ENCODE measurements around the gene GSN. TPM values are rescaled to one million over a fixed set of nuclear protein-coding genes. Genes with fewer than 3 reads are reported as not detected.

Gene GSN
- total RNA-seq, 3 donors from 2014 or later, result 1,290 to 13,922 (median 1,437) TPM

- intact Hi-C loops (cut with DNase I; ENCODE audit: low total_unique reads), result no loop called here
- Histone ChIP-seq H3K9me3 (no peaks in the 10 kb centered on the region), H3K27me3 (no peaks in the 10 kb centered on the region), H3K36me3 (peaks cover under 1% of the 10 kb centered on the region), H3K4me1 (peaks cover 4 to 13% of the 10 kb centered on the region in 2 donors), H3K4me3 (no peak overlapping the region), H3K27ac (peak overlapping the region; percentile 66 to 73)
- TF ChIP-seq, protein P1, sequence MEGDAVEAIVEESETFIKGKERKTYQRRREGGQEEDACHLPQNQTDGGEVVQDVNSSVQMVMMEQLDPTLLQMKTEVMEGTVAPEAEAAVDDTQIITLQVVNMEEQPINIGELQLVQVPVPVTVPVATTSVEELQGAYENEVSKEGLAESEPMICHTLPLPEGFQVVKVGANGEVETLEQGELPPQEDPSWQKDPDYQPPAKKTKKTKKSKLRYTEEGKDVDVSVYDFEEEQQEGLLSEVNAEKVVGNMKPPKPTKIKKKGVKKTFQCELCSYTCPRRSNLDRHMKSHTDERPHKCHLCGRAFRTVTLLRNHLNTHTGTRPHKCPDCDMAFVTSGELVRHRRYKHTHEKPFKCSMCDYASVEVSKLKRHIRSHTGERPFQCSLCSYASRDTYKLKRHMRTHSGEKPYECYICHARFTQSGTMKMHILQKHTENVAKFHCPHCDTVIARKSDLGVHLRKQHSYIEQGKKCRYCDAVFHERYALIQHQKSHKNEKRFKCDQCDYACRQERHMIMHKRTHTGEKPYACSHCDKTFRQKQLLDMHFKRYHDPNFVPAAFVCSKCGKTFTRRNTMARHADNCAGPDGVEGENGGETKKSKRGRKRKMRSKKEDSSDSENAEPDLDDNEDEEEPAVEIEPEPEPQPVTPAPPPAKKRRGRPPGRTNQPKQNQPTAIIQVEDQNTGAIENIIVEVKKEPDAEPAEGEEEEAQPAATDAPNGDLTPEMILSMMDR (IDR thresholded peaks at IDR 0.05), result no peak
- TF ChIP-seq POLR2AphosphoS5 (IDR thresholded peaks at IDR 0.05) (no peak), POLR2A (IDR thresholded peaks at IDR 0.05) (no peak)
- DNase-seq (ENCODE audit: low spot score in 2 of 2), result no peak
Measured at GRCh38 chr9:121358751-121359150, 90.8 kb downstream of the GSN start.

GRCh38 chr9:121359351-121360294 is 91.7 kb downstream of the GSN start:
- TF ChIP-seq POLR2AphosphoS5 (IDR thresholded peaks at IDR 0.05) (no peak), POLR2A (IDR thresholded peaks at IDR 0.05) (no peak)
- TF ChIP-seq, protein P1 (IDR thresholded peaks at IDR 0.05), result no peak
- H3K4me1 ChIP-seq, result peaks cover 4 to 22% of the 10 kb centered on the region in 2 donors
- H3K4me3 ChIP-seq, result no peak overlapping the region
- peak overlapping the region; percentile 66 to 73 for H3K27ac ChIP-seq
- no peaks in the 10 kb centered on the region for H3K27me3 ChIP-seq
- no peak for DNase-seq (ENCODE audit: low spot score in 2 of 2)
- H3K36me3 ChIP-seq, result no peaks in the 10 kb centered on the region
- H3K9me3 ChIP-seq, result no peaks in the 10 kb centered on the region
- intact Hi-C loops (cut with DNase I; ENCODE audit: low total_unique reads), result no loop called here

DNA sequence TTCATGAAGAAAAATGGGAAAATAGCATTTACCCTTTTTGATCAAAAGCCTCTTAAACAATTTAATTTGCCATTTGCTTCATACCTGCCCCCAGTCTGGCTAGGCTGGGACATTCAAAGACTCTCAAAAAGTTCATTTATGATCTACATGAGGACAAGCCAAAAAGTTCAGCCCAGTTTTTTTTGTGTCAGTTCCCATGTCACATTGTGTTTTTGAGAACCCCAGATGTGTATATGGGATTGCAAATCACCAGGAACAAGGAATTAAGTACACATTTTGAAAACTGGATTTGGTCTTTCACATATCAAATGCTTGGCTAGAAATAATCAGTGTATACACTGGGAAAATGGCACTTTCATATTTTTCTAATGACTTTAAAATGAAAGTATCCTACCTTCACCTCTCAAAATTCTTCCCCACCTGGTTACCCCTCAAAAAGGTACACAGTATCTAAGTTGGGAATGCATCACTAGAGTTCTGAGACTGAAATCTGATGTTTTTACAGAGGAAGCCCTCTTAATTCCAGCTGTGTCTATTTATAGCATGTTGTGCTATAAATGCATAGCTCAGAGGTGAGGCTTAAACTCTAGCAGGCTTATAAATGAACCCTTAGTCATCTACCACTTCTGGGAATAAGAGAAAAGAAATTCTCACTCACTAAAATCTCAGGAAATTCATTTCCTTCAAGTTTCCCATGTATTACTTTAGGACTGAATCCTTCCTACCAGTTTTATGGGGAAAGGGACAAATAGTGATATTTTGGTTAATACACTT is 92.8 kb downstream of the GSN start:
- Histone ChIP-seq H3K36me3 (no peaks in the 10 kb centered on the region), H3K27ac (peak overlapping the region; percentile 66 to 77), H3K27me3 (no peaks in the 10 kb centered on the region), H3K4me1 (peaks cover 4 to 24% of the 10 kb centered on the region in 2 donors), H3K4me3 (no peak overlapping the region), H3K9me3 (no peaks in the 10 kb centered on the region)
- intact Hi-C loops (cut with DNase I; ENCODE audit: low total_unique reads), result no loop called here
- TF ChIP-seq, protein P1 (IDR thresholded peaks at IDR 0.05), result no peak
- TF ChIP-seq POLR2AphosphoS5 (IDR thresholded peaks at IDR 0.05) (no peak), POLR2A (IDR thresholded peaks at IDR 0.05) (no peak)
- no peak for DNase-seq (ENCODE audit: low spot score in 2 of 2)

- Histone ChIP-seq H3K9me3 (no peaks in the 10 kb centered on the region), H3K4me3 (peak overlapping the region in 1 of 3 donors; percentile 27), H3K27me3 (no peaks in the 10 kb centered on the region), H3K36me3 (no peaks in the 10 kb centered on the region), H3K27ac (peak overlapping the region; percentile 85 to 87), H3K4me1 (peaks cover 4 to 34% of the 10 kb centered on the region in 2 donors)
- intact Hi-C loops (cut with DNase I; ENCODE audit: low total_unique reads), result no loop called here
- DNase-seq (ENCODE audit: low spot score in 2 of 2), result no peak
- TF ChIP-seq POLR2AphosphoS5 (IDR thresholded peaks at IDR 0.05), result peak in 2 of 3 donors; percentile 33 to 68
- TF ChIP-seq, protein P1 (IDR thresholded peaks at IDR 0.05), result no peak
Measured at GRCh38 chr9:121362813-121363621, 95.1 kb downstream of the GSN start.

Measured in breast epithelium (tissue), 4 donors.